Brain microvascular endothelial cell (primary cell): ENCODE measurements around the gene DAP.
A peak's percentile ranks its signal among the peaks of the same experiment; 100 is the strongest.

Experiments used
- DNase-seq: peaks from one replicate; pipeline ENCODE4 v3.0.0-alpha.2; 2020
- H3K27ac ChIP-seq: fragments of 250-450 bp; sonication (Bioruptor Pico); 2 replicates; pipeline ENCODE4 v1.5.1; 2020; ENCODE audit warnings: mild to moderate bottlenecking, moderate library complexity
- H3K27me3 ChIP-seq: fragments of 250-450 bp; sonication (Bioruptor Pico); replicated peaks from 2 replicates; pipeline ENCODE4 v1.5.1; 2020; ENCODE audit warnings: mild to moderate bottlenecking
- H3K36me3 ChIP-seq: fragments of 250-450 bp; sonication (Bioruptor Pico); replicated peaks from 2 replicates; pipeline ENCODE4 v1.5.1; 2020; ENCODE audit warnings: mild to moderate bottlenecking
- H3K4me3 ChIP-seq: 2 replicates; pipeline ENCODE4 v1.5.1; 2011; ENCODE audit warnings: low read depth, mild to moderate bottlenecking, control low read depth, low read length, moderate library complexity
- in situ Hi-C: cut with HindIII; loops from 2 replicates; pipeline ENCODE4 v1.10.0; 2017; ENCODE audit warnings: low sequenced_read_pairs, low pct_ligation_motif_present
- TF ChIP-seq, protein P1 (sequence below): IDR thresholded peaks from 2 replicates; pipeline ENCODE4 v1.5.1; 2011; ENCODE audit warnings: low read depth, mild to moderate bottlenecking, moderate library complexity, low read length, control low read depth, inconsistent platforms; ENCODE audit errors: missing control alignments

Gene DAP

GRCh38 chr5:10741661-10742060 lies 19.4 kb downstream of the DAP start:
- peaks cover 39% of the 10 kb centered on the region for H3K36me3 ChIP-seq
- in situ Hi-C loops: no loop called here
- TF ChIP-seq, protein P1, sequence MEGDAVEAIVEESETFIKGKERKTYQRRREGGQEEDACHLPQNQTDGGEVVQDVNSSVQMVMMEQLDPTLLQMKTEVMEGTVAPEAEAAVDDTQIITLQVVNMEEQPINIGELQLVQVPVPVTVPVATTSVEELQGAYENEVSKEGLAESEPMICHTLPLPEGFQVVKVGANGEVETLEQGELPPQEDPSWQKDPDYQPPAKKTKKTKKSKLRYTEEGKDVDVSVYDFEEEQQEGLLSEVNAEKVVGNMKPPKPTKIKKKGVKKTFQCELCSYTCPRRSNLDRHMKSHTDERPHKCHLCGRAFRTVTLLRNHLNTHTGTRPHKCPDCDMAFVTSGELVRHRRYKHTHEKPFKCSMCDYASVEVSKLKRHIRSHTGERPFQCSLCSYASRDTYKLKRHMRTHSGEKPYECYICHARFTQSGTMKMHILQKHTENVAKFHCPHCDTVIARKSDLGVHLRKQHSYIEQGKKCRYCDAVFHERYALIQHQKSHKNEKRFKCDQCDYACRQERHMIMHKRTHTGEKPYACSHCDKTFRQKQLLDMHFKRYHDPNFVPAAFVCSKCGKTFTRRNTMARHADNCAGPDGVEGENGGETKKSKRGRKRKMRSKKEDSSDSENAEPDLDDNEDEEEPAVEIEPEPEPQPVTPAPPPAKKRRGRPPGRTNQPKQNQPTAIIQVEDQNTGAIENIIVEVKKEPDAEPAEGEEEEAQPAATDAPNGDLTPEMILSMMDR: peak; percentile 42
- H3K27ac ChIP-seq: no peak overlapping the region
- no peak overlapping the region for H3K4me3 ChIP-seq
- no peak for DNase-seq
- H3K27me3 ChIP-seq: no peaks in the 10 kb centered on the region

DNA sequence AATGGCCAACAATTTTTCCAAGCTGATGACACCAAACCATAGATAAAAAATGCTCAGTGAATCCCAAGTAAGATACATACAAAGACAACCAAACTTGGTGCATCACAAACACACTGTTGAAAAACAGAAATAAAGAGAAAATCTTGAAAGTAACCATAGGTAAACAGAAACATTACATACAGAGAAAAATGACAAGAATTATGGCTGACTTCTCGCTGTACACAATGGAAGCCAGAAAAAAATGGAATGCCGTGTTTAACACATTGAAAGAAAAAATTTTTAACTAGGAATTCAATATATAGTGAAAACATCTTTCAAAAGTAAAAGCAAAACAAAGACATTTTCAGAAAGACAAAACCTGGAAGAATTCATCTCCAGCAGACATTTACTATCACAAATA lies 20.6 kb downstream of the DAP start:
- TF ChIP-seq, protein P1: no peak
- peaks cover 31% of the 10 kb centered on the region for H3K36me3 ChIP-seq

GRCh38 chr5:10737880-10738279 lies 23.2 kb downstream of the DAP start:
- H3K4me3 ChIP-seq: no peak overlapping the region
- H3K27ac ChIP-seq: no peak overlapping the region
- no peaks in the 10 kb centered on the region for H3K27me3 ChIP-seq
- in situ Hi-C loops: no loop called here
- peaks cover 19% of the 10 kb centered on the region for H3K36me3 ChIP-seq
- TF ChIP-seq, protein P1: no peak
- no peak for DNase-seq

More for the DNA sequence above, 20.6 kb downstream of the DAP start:
- Histone ChIP-seq H3K4me3 (no peak overlapping the region), H3K27me3 (no peaks in the 10 kb centered on the region), H3K27ac (no peak overlapping the region)
- no peak for DNase-seq
- in situ Hi-C loops: no loop called here

GRCh38 chr5:10736808-10737207 lies 24.2 kb downstream of the DAP start:
- Histone ChIP-seq H3K36me3 (peaks cover 24% of the 10 kb centered on the region), H3K27ac (no peak overlapping the region), H3K27me3 (no peaks in the 10 kb centered on the region), H3K4me3 (no peak overlapping the region)
- in situ Hi-C loops: no loop called here
- TF ChIP-seq, protein P1: no peak
- no peak for DNase-seq

GRCh38 chr5:10736354-10736753 lies 24.7 kb downstream of the DAP start:
- no peak overlapping the region for H3K4me3 ChIP-seq
- no peak overlapping the region for H3K27ac ChIP-seq
- DNase-seq: no peak
- peaks cover 25% of the 10 kb centered on the region for H3K36me3 ChIP-seq
- in situ Hi-C loops: no loop called here
- no peaks in the 10 kb centered on the region for H3K27me3 ChIP-seq
- TF ChIP-seq, protein P1: no peak

DNA sequence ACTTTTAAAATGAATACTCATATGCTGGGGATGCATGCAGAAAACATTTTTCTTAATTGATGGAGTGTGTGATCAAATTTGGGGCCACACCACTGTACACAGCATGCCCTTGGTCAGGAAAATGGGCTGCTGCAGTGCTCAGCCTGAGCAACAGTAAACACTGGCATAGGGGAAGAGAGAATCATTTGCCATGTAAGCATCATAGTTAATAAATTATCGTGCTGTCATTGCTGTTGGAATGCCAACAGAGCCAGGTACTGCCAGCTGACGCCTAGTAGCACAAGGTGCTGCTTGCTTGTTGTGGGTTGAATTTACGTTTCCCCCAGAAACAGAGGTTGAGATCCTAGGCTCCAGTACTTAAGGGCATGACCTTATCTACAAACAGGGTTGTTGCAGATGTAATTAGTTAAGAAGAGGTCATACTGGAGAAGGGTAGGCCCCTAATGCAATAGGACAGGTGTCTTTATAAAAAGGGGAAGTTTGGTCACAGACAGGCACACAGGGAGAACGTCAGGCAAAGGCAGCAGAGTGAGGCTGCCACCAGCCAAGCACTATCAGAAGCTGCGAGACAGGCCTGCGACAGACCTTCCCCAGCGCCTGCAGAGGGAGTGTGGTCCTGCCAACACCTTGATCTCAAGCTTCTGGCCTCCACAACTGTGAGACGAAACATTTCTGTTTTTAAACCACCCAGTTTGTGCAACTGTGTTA lies 25.3 kb downstream of the DAP start:
- TF ChIP-seq, protein P1: no peak
- H3K27ac ChIP-seq: no peak overlapping the region
- no peaks in the 10 kb centered on the region for H3K27me3 ChIP-seq
- H3K36me3 ChIP-seq: peaks cover 20% of the 10 kb centered on the region
- in situ Hi-C loops: no loop called here
- DNase-seq: no peak
- no peak overlapping the region for H3K4me3 ChIP-seq
